Airway epithelial cell (primary cell): ENCODE measurements around the gene ZNF146. TPM values are rescaled to one million over a fixed set of nuclear protein-coding genes. Genes with fewer than 3 reads are reported as not detected.

Experiments used
- total RNA-seq: library from RNA; depleted of rRNA; stranded (reverse); fragments of >200 nt; gene quantifications from 2 replicates; pipeline ENCODE4 v1.2.3, GENCODE V29; 2015

ZNF146 gene
- 63.0 and 79.5 TPM in 2 replicates for total RNA-seq

GRCh38 chr19:36214386-36215275, at the start of gene ZNF146, which contains the start of gene ZNF565:
TSS of gene ZNF146 (plus strand) at chr19:36215106. CDS start at chr19:36236441, 21,335 bp downstream.
TSS of gene ZNF565 (minus strand) at chr19:36214665. CDS start at chr19:36201985, 12,680 bp downstream.

Other genes starting within 250 kb of the ZNF146 start
- 34.6 and 81.5 TPM in 2 replicates for gene SDHAF1, start 219.9 kb upstream of the ZNF146 start, total RNA-seq
- 2.9 and 3.9 TPM in 2 replicates for gene SYNE4, start 206.3 kb upstream of the ZNF146 start, total RNA-seq
- 38.7 and 48.2 TPM in 2 replicates for gene ALKBH6, start 200.9 kb upstream of the ZNF146 start, total RNA-seq
- gene CLIP3, start 182.2 kb upstream of the ZNF146 start, total RNA-seq, result 0.19 and 0.28 TPM in 2 replicates
- 3.5 and 6.8 TPM in 2 replicates for gene THAP8, start 160.8 kb upstream of the ZNF146 start, total RNA-seq
- gene WDR62, start 160.2 kb upstream of the ZNF146 start, total RNA-seq, result 4.3 and 5.4 TPM in 2 replicates
- gene OVOL3, start 104.0 kb upstream of the ZNF146 start, total RNA-seq, result not detected in 2 replicates
- gene POLR2I, start 100.2 kb upstream of the ZNF146 start, total RNA-seq, result 52.7 and 73.0 TPM in 2 replicates
- 239 and 256 TPM in 2 replicates for gene TBCB, start 99.6 kb upstream of the ZNF146 start, total RNA-seq
- 206 and 280 TPM in 2 replicates for gene CAPNS1, start 75.0 kb upstream of the ZNF146 start, total RNA-seq
- 0.35 TPM in 1 of 2 replicates, not detected in the other for gene COX7A1, start 62.7 kb upstream of the ZNF146 start, total RNA-seq
- gene ZNF565, start 441 bp upstream of the ZNF146 start, total RNA-seq, result 1.9 TPM in 2 replicates
- gene ZFP14, start 164.1 kb downstream of the ZNF146 start, total RNA-seq, result 0.70 and 1.6 TPM in 2 replicates
- 1.5 and 3.2 TPM in 2 replicates for gene ZFP82, start 203.5 kb downstream of the ZNF146 start, total RNA-seq